HG03432 (cell line): ENCODE data around the gene SLC8A2.
"Not testable (repeated sequence)": the region's sequence is repeated elsewhere in the genome, so short reads cannot be mapped to it uniquely, and the experiment has no call there.

Source experiments
- ATAC-seq: cut with Tn5 transposase; IDR thresholded peaks from one replicate; pipeline ENCODE4 v1.9.1; 2021; ENCODE audit warnings: mild to moderate bottlenecking, moderate library complexity; ENCODE audit not compliant: unreplicated experiment

SLC8A2 gene

DNA sequence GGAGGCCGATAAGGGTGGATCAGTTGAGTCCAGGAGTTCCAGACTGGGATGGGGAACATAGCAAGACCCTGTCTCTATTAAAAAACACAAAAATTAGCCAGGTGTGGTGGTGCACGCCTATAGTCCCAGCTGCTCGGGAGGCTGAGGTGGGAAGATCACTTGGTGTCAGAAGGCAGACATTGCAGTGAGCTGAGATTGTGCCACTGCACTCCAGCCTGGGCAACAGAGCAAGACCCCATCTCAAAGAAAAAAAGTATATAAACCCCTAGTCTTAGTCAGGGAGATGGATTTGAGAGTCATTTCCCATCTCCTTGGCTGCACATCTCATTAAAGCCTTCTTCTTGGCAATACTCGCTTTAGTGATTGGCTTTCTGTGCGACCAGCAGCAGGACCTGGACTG lies 87.8 kb downstream of the SLC8A2 start:
- not testable (repeated sequence) for ATAC-seq

DNA sequence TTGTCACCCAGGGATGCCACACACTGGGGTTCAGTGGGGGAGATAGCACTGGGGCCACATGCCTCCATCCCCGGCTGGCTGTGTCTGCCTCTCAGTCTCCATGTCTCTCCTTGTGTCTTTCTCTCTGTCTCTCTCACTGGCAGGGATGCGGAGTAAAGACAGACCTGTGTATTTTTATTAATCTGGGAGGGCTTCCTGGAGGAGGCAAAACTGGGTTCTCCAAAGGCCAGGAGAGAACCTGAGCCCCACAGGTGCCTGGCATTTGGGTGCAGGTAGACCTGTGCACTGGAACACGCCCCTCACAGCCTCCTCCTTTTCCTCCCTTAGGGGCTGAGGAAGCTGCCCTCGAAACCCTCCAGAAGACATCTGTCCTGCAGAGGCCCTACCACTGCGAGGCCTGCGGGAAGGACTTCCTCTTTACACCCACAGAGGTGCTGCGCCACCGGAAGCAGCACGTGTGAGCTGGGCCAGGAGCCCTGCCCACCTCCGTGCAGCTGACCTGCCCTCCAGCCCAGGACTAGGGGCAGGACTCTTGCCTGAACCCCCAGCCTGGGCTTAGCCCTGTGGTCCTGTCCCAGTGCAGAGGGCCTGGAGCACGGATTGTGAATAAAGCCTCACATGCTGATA lies 89.9 kb downstream of the SLC8A2 start:
- no peak for ATAC-seq

DNA sequence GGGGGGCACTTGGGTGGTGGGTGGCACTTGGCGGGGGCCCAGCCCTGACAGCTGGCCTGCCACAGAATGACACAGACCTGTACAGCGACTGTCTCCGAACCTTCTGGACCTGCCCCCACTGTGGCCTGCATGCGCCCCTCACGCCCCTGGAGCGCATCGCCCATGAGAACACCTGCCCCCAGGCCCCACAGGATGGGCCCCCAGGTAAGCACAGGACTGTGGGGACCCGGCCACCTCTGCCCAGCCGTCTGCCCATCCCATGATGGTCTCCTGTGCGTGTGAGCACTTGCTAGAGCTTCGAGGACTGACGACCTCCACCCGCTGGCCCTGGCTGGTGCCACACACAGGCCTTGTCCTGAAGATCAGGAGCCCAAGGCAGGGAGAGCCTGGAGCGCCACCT lies 90.6 kb downstream of the SLC8A2 start:
- no peak for ATAC-seq

DNA sequence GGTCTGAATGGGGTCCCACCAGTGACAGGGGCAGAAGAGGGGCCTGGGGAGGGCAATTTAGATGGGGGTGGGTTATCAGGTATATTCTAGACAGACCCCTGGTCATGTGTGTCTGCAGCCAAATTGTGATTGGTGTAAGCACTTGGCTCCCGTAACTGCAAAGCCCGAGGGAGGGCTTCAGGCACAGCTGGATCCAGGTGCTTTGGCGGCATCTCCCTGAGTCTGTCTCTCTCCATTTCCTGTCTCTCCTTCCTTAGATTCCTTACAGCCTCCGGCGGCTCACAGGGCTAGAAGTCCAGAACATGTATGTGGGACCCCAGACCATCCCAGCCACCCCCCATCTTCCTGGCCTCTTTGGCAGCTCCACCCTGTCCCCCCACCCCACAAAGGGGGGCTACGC lies 91.1 kb downstream of the SLC8A2 start:
- no peak for ATAC-seq

DNA sequence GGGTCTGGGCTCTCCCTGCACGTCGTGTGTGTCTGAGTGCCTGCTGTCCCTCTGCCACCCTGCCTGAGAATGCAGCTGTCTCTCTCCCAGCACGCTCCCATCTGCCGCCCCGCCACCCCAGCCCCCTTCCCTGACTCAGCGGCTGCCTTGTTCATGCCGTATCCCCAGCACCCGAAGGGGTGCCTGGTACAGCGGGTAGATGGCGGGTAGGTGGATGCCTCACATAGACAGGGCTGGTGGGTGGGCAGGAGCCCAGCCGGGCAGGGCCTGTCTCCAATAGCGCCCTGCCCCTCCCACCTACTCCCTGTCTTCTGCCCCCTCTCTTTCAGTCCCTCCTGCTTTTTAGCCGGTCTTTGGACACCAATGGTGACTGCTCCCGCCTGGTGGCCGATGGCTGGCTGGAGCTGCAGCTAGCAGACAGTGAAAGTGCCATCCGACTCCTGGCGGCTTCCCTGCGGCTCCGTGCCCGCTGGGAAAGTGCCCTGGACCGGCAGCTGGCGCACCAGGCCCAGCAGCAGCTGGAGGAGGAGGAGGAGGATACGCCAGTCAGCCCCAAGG lies 92.2 kb downstream of the SLC8A2 start:
- no peak for ATAC-seq

DNA sequence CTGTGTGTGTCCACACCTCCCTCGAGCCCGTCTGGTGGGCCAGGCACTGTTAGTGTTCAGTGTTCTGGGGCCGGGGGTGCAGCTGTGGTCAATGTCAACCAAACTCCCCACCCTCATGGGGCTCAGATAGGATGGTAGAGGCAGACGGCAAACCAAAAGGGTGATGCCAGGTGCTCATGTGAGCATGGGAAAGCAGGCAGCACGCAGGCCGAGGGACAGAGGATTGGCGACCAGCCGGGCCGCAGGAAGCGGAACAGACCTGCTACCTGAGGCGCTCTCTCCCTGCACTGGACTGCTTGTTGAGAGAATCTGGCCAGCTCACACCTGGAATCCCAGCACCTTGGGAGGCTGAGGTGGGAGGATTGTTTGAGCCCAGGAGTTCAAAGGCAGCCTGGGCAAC lies 93.4 kb downstream of the SLC8A2 start:
- ATAC-seq = no peak
